GM18520 (cell line): ENCODE measurements around the gene OR2B2.

Experiments used
- ATAC-seq: cut with Tn5 transposase; IDR thresholded peaks from one replicate; pipeline ENCODE4 v1.9.1; 2021; ENCODE audit not compliant: unreplicated experiment

Gene OR2B2

GRCh38 chr6:27867945-27868300 is 44.3 kb downstream of the OR2B2 start:
- no peak for ATAC-seq

DNA sequence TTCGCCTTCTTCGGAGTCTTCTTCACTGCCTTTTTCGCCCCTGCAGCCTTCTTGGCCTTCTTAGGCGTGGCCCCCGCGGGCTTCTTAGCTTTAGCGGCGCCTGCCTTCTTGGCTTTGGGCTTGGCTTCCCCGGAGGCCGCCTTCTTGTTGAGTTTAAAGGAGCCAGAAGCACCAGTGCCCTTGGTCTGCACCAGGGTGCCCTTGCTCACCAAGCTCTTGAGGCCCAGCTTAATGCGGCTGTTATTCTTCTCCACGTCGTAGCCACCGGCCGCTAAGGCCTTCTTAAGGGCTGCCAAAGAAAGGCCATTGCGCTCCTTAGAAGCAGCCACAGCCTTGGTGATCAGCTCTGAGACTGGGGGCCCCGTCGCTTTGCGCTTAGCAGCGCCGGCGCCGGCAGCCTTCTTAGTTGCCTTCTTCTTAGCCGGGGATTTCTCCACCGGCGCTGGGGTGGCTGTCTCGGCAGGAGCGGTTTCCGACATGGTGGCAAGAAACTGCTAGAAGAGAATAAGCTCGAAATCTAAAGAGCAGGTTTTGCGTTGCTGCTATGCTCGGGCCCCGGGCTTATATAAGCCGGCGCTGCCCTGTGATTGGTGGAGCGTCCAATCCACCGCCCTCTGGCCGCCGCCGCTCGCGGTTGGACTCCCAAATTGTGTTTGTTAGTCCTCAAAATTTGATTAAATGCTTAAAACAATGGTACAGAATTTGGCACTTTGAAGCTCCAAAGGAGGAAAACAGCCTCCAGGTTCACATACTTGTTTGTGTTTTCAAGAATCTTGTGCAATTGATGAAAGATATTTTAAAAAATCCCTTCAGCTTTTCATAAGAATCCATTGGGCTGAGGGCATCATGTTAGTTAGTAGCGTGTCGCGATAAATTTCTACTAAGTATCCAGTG is 44.9 kb downstream of the OR2B2 start:
- no peak for ATAC-seq

GRCh38 chr6:27866357-27867050 is 45.7 kb downstream of the OR2B2 start:
- no peak for ATAC-seq

DNA sequence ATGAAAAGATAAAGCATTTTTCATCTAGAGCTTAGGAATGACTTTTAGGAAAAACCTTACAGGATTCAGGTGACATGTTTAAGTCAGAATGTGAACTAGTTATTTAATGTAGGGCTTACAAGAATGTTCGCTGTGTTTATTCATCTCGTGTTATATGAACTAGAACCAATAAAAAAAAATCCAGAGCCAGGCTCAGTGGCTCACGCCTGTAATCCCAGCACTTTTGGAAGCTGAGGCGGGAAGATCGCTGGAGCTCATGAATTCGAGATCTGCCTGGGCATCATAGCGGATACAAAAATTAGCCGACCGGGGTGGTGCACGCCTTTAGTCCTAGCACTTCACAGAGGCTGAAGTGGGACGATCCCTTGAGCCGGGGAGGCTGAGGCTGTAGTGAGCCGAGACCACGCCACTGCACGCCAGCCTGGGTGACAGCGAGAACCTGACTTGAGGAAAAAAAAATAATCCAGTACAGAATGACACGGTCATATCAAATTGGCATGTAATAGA is 46.3 kb downstream of the OR2B2 start:
- no peak for ATAC-seq

GRCh38 chr6:27864906-27865849 is 47.0 kb downstream of the OR2B2 start:
- ATAC-seq, result peak; percentile 57

DNA sequence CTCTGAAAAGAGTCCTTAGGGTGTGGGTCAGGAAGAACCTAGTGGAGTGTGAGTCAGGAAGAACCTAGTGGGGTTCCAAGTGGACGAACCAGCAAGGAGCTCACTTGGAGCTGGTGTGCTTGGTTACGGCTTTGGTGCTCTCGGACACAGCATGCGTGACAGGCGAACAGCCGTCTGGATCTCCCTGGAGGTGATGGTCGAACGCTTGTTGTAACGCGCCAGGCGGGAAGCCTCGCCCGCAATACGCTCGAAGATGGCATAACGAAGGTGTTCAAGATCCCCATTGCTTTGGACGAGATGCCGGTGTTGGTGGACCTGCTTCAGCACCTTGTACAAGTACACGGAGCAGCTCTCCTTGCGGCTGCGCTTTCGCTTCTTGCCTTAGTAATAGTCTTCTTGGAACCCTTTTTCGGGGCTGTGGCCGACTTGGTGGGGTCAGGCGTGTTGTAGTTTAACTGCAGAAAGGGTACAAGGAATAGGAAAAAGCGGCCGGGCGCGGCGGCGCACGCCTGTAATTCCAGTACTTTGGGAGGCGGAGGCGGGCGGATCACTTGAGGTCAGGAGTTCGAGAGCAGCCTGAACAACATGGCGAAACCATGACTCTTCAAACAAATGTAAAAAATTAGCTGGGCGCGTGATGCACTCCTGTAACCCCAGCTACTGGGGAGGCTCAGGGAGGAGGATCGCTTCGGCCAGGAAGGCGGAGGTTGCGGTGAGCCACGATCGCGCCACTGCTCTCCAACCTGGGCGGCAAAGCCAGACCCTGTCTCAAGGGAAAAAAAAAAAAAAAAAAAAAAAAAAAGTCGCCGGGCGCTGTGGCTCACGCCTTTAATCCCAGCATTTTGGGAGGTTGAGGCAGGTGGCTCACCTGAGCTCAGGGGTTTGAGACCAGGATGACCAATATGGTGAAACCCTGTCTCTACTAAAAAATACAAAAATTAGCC is 48.0 kb downstream of the OR2B2 start:
- no peak for ATAC-seq

DNA sequence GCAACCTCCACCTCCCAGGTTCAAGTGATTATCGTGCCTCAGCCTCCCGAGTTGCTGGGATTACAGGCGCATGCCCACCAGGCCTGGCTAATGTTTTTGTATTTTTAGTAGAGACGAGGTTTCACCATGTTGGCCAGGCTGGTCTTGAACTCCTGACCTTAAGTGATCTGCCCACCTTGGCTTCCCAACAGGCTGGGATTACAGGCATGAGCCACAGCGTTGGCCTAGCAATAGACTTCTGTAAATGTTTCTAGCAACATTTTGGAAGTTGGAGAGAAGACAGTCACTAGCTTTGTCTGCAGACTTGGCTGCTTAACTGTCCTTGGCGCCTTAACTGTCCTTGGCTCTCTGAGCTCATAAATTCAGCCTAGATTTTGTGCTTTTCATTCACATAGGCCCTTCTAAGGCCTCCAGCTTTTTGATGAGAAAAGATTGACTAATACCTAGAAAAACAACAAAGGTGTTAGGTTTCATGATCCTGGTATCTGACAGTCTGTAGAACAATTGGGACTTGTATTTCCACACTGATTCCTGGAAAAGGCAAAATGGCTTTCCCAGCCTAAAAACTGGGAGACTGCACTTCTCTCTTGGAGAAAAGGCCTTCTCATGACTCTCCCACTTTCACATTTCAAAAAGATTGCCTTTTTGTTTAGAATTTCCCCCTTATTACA is 49.7 kb downstream of the OR2B2 start:
- no peak for ATAC-seq

GRCh38 chr6:27861861-27862260 is 50.3 kb downstream of the OR2B2 start:
- ATAC-seq, result no peak

DNA sequence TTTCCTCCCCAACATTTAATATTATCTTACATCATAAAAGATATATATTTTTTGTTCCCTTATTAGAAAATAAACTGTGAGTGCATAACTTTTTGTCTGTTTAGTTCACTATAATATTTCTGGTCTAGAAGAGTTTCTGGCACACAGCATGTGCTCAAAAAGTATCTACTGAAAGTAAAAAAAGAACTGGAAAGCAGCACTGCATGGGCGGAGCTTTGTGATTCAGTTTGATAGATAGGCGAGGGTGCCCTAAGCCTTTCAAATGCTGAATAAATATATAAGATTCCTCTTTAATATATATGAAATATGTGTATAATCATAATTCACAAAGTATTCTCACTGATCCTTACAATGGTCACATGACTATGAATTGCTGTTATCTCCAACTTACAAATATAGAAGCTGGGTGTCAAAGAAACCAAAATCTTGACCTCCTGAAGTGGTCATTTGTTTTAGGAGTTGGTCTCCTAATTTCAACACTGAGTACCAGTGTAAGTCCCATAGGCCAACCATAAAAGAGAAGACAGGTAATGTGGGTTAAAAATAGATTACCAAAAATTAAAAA is 50.8 kb downstream of the OR2B2 start:
- no peak for ATAC-seq
